Measurements from ENCODE around the gene CAMK2A. TPM values are rescaled to one million over a fixed set of nuclear protein-coding genes. Genes with fewer than 3 reads are reported as not detected.

CAMK2A gene
- total RNA-seq, 1 donor from 2014 or later, result 4.0 TPM

DNA sequence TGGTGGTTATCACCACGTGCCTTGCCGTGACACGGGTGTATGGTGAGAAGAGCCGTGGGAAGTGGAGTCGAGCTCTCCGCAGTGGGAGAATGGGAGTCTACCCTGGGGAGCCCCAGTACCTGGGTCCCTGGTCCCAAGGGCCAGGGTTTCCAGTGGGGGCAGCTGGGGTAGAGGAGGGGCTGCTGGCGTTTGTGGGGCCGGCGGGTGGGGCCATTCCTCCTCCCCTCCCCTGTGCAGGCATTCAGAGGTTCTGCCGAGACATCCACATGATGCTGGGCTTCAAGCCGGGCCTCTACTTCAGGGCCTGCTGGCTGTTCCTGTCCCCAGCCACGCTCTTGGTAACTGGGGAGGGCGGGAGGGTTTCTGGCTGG, 85.0 kb downstream of the CAMK2A start:
- no peak for DNase-seq (ENCODE audit: low spot score in 2 of 2, unreplicated experiment in 2 of 2)
- Mint-ChIP-seq H3K4me3 (no peak overlapping the region), H3K27ac (no peak overlapping the region), H3K36me3 (no peaks in the 10 kb centered on the region), H3K4me1 (peaks cover 5% of the 10 kb centered on the region), H3K9me3 (no peaks in the 10 kb centered on the region), H3K27me3 (ENCODE audit: low read depth) (peaks cover 12% of the 10 kb centered on the region)
- TF ChIP-seq, protein P1, sequence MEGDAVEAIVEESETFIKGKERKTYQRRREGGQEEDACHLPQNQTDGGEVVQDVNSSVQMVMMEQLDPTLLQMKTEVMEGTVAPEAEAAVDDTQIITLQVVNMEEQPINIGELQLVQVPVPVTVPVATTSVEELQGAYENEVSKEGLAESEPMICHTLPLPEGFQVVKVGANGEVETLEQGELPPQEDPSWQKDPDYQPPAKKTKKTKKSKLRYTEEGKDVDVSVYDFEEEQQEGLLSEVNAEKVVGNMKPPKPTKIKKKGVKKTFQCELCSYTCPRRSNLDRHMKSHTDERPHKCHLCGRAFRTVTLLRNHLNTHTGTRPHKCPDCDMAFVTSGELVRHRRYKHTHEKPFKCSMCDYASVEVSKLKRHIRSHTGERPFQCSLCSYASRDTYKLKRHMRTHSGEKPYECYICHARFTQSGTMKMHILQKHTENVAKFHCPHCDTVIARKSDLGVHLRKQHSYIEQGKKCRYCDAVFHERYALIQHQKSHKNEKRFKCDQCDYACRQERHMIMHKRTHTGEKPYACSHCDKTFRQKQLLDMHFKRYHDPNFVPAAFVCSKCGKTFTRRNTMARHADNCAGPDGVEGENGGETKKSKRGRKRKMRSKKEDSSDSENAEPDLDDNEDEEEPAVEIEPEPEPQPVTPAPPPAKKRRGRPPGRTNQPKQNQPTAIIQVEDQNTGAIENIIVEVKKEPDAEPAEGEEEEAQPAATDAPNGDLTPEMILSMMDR (IDR thresholded peaks at IDR 0.05; ENCODE audit: unreplicated experiment), result no peak

DNA sequence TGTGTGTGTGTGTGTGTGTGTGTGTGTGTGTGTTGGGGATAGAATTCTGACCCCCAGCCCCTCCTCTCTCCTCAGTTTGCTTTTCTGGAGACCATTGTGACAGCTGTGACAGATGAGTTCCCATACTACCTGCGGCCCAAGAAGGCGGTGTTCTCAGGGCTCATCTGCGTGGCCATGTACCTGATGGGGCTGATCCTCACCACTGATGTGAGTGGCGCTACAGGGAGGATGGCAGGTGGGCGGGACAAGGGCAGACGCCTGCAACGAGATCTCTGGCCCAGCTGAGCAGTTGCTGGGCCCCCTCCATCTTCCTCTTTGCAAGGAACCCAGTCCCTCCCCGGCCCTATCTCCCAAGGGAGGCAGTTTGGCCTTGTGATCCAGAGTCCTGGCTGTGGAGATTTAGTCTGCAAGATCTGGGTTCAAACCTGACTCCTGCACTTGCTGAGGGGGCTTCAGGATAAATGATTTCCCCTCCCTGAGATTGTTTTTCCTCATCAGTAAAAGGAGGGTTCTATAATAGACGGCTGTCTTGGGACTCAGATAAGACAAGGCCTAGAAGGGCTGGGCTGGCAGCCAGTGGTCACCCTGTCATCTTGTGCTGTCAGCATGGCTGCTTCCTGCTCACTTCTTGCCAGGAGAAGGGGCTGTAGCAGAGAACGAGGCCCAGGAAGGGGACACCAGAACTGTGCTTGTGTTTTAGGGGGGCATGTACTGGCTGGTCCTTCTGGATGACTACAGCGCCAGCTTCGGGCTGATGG, 85.6 kb downstream of the CAMK2A start:
- H3K27ac Mint-ChIP-seq, result peak overlapping the region; percentile 30

GRCh38 chr5:150202501-150202900, 87.1 kb downstream of the CAMK2A start:
- H3K4me3 Mint-ChIP-seq, result no peak overlapping the region
- H3K27ac Mint-ChIP-seq, result no peak overlapping the region
- H3K9me3 Mint-ChIP-seq, result no peaks in the 10 kb centered on the region
- TF ChIP-seq, protein P1 (IDR thresholded peaks at IDR 0.05; ENCODE audit: unreplicated experiment), result no peak
- peaks cover 25% of the 10 kb centered on the region for H3K27me3 Mint-ChIP-seq (ENCODE audit: low read depth)
- H3K36me3 Mint-ChIP-seq, result no peaks in the 10 kb centered on the region
- no peak for DNase-seq (ENCODE audit: low spot score in 2 of 2, unreplicated experiment in 2 of 2)
- peaks cover 3% of the 10 kb centered on the region for H3K4me1 Mint-ChIP-seq

More for the DNA sequence above, 85.6 kb downstream of the CAMK2A start:
- DNase-seq (ENCODE audit: low spot score in 2 of 2, unreplicated experiment in 2 of 2), result no peak
- H3K4me3 Mint-ChIP-seq, result no peak overlapping the region
- peaks cover 18% of the 10 kb centered on the region for H3K27me3 Mint-ChIP-seq (ENCODE audit: low read depth)
- H3K9me3 Mint-ChIP-seq, result no peaks in the 10 kb centered on the region
- no peaks in the 10 kb centered on the region for H3K36me3 Mint-ChIP-seq
- TF ChIP-seq, protein P1 (IDR thresholded peaks at IDR 0.05; ENCODE audit: unreplicated experiment), result no peak
- H3K4me1 Mint-ChIP-seq, result peaks cover 5% of the 10 kb centered on the region

DNA sequence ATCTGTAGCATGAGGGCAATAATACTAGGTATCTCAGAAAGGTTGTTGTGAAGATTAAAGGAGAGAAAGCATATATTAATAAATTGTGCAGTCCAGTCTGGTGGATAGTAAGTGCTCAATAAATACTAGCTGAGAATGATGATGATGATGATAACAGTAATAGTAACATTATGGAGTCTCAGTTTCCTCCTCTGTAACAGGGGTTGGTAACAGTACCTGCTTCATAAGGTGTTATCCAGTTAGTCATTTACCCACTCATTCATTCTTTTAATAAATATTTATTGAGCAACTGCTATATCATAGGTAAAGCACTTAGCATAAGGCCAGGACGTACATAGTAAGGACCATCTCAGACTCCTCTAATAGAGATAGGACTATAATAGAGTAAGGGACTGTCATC, 92.1 kb downstream of the CAMK2A start:
- peaks cover 35% of the 10 kb centered on the region for H3K27me3 Mint-ChIP-seq (ENCODE audit: low read depth)
- peaks cover 7% of the 10 kb centered on the region for H3K4me1 Mint-ChIP-seq

DNA sequence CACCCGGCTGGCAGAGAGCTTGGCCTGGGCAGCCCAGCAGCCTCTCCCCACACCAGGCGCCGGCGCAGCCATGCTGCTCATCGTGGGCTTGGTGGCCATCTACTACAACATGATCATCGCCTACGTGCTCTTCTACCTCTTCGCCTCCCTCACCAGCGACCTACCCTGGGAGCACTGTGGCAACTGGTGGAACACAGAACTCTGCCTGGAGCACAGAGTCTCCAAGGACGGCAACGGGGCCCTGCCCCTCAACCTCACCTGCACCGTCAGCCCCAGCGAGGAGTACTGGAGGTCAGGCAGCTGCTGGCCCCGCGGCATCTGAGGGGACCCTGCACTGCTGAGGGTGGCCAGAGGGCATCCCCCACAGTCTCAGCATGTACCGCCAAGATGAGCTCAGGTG, 92.6 kb downstream of the CAMK2A start:
- Mint-ChIP-seq H3K9me3 (no peaks in the 10 kb centered on the region), H3K4me1 (peaks cover 7% of the 10 kb centered on the region), H3K27me3 (ENCODE audit: low read depth) (peaks cover 38% of the 10 kb centered on the region), H3K36me3 (no peaks in the 10 kb centered on the region), H3K4me3 (no peak overlapping the region), H3K27ac (no peak overlapping the region)
- DNase-seq (ENCODE audit: low spot score in 2 of 2, unreplicated experiment in 2 of 2), result no peak
- TF ChIP-seq, protein P1 (IDR thresholded peaks at IDR 0.05; ENCODE audit: unreplicated experiment), result no peak

More for the DNA sequence above, 92.1 kb downstream of the CAMK2A start:
- DNase-seq (ENCODE audit: low spot score in 2 of 2, unreplicated experiment in 2 of 2), result no peak
- no peaks in the 10 kb centered on the region for H3K36me3 Mint-ChIP-seq
- no peaks in the 10 kb centered on the region for H3K9me3 Mint-ChIP-seq
- TF ChIP-seq, protein P1 (IDR thresholded peaks at IDR 0.05; ENCODE audit: unreplicated experiment), result no peak
- no peak overlapping the region for H3K4me3 Mint-ChIP-seq
- no peak overlapping the region for H3K27ac Mint-ChIP-seq
